K562 (cell line): ENCODE measurements around the gene COQ8B. TPM values are rescaled to one million over a fixed set of nuclear protein-coding genes. Genes with fewer than 3 reads are reported as not detected.

Experiments used
- ATAC-seq: fragments of 200-7000 bp; cut with Tn5 transposase; 3 replicates; pipeline ENCODE4 v1.9.1; 2020; ENCODE audit warnings: moderate library complexity
- BruUV-seq: library from RNA; stranded (reverse); fragments of 400-500 nt; replicated peaks from 2 replicates; lab custom pipeline; 2021; lab: Mats Ljungman, UMichigan
- CTCF ChIA-PET: fragments of 300-600 bp; formaldehyde crosslinking; extraction: SDS; loops from one replicate; lab custom pipeline; 2021; ENCODE audit warnings: low intra/inter-chr PET ratio; lab: Yijun Ruan, JAX
- POLR2A ChIA-PET: fragments of 300-600, 350-650 bp; sonication (Branson Sonifier 250); formaldehyde crosslinking; extraction: SDS; loops from one replicate; lab custom pipeline; 2021; ENCODE audit warnings: antibody characterized with exemption, inconsistent platforms; lab: Yijun Ruan, JAX
- DNase-seq, 4 experiments: peaks; one replicate each; pipeline versions ENCODE4 v3.0.0 to v3.0.0-alpha.2; 2011 to 2018; ENCODE audit warnings: low spot score in 3 of 4, mixed read lengths in 3 of 4; ENCODE audit errors: extremely low read depth in 1 of 4
- FAIRE-seq: peaks from 2 replicates; lab custom pipeline; 2011; peaks lifted over from hg19 to GRCh38; lab: Jason Lieb, UNC
- H2AFZ ChIP-seq: 2 replicates; pipeline ENCODE4 v1.6.0; 2011; ENCODE audit warnings: low read depth, low read length, control low read depth, inconsistent platforms
- H3K27ac ChIP-seq: fragments of 200-600 bp; 3 replicates; pipeline ENCODE4 v1.8.0; 2011; ENCODE audit warnings: low read depth, mild to moderate bottlenecking, control low read depth, inconsistent platforms, low read length, moderate library complexity, mixed read lengths; ENCODE audit errors: extremely low read depth
- H3K27me3 ChIP-seq, 2 experiments: fragments of 300-600 bp in 1 of 2; 2 replicates in 1 of 2; 3 replicates in 1 of 2; pipeline versions ENCODE4 v1.6.0 to v1.8.0; 2011; ENCODE audit warnings: inconsistent platforms in 2 of 2, low read length in 2 of 2, mild to moderate bottlenecking in 1 of 2, mixed read lengths in 1 of 2, moderate library complexity in 1 of 2; ENCODE audit not compliant: control insufficient read depth in 2 of 2, insufficient read depth in 2 of 2
- H3K36me3 ChIP-seq: fragments of 300-600 bp; 3 replicates; pipeline ENCODE4 v1.8.0; 2011; ENCODE audit warnings: mild to moderate bottlenecking, low read length, inconsistent platforms; ENCODE audit not compliant: control insufficient read depth, insufficient read depth
- H3K4me1 ChIP-seq, 2 experiments: fragments of 200-600 bp in 1 of 2; replicated peaks in 1 of 2; 2 replicates in 1 of 2; 3 replicates in 1 of 2; pipeline versions ENCODE4 v1.5.1 to v1.8.0; 2011; ENCODE audit warnings: inconsistent platforms in 2 of 2, low read length in 2 of 2, mild to moderate bottlenecking in 1 of 2, mixed read lengths in 1 of 2, moderate library complexity in 1 of 2; ENCODE audit not compliant: control insufficient read depth in 2 of 2, insufficient read depth in 2 of 2
- H3K4me2 ChIP-seq: 2 replicates; pipeline ENCODE4 v1.6.1; 2011; ENCODE audit warnings: low read length, control low read depth, inconsistent platforms, mixed read lengths; ENCODE audit not compliant: insufficient read depth
- H3K4me3 ChIP-seq: fragments of 200-600 bp; sonication (generic), shearing (Covaris generic); 2 replicates; pipeline ENCODE4 v1.5.1; 2016; ENCODE audit warnings: control low read depth, inconsistent platforms
- H3K79me2 ChIP-seq: fragments of 200-600 bp; 3 replicates; pipeline ENCODE4 v1.8.0; 2011; ENCODE audit warnings: low read length, inconsistent platforms; ENCODE audit not compliant: control insufficient read depth, insufficient read depth
- H3K9ac ChIP-seq, 2 experiments: 2 replicates each; pipeline versions ENCODE4 v1.6.0 to v1.6.1; 2011; ENCODE audit warnings: low read depth in 2 of 2, low read length in 2 of 2, control low read depth in 1 of 2, inconsistent platforms in 1 of 2, mild to moderate bottlenecking in 1 of 2, mixed read lengths in 1 of 2; ENCODE audit not compliant: insufficient read depth in 1 of 2
- H3K9me1 ChIP-seq: one replicate; pipeline ENCODE4 v1.6.0; 2011; ENCODE audit warnings: inconsistent platforms, mild to moderate bottlenecking, low read length, moderate library complexity; ENCODE audit not compliant: control insufficient read depth, insufficient read depth
- H3K9me3 ChIP-seq: replicated peaks from 2 replicates; pipeline ENCODE4 v1.5.1; 2011; ENCODE audit warnings: low read depth, low read length, inconsistent platforms; ENCODE audit not compliant: control insufficient read depth, insufficient read depth
- H4K20me1 ChIP-seq: replicated peaks from 2 replicates; pipeline ENCODE4 v1.6.1; 2011; ENCODE audit warnings: low read length, inconsistent platforms, mixed read lengths; ENCODE audit not compliant: control insufficient read depth, insufficient read depth
- JUN ChIP-seq, 2 experiments: sonication (generic) in 1 of 2; formaldehyde crosslinking in 1 of 2; IDR thresholded peaks; 2 replicates each; pipeline versions ENCODE4 v1.6.1 to v1.8.0; 2012 to 2022; ENCODE audit warnings: borderline replicate concordance in 2 of 2, mild to moderate bottlenecking in 2 of 2, improper control_type of control experiment in 1 of 2, low read depth in 1 of 2, low read length in 1 of 2, missing genetic modification reagents in 1 of 2
- MTA1 ChIP-seq: fragments of 450-650 bp; IDR thresholded peaks from 2 replicates; pipeline ENCODE4 v1.6.1; 2017; ENCODE audit warnings: borderline replicate concordance
- NR0B1 ChIP-seq: fragments of 450-650 bp; IDR thresholded peaks from one replicate; pipeline ENCODE4 v1.6.1; 2018; ENCODE audit warnings: mild to moderate bottlenecking, moderate library complexity; ENCODE audit not compliant: partially characterized antibody
- RERE ChIP-seq: sonication (generic); formaldehyde crosslinking; IDR thresholded peaks from 2 replicates; pipeline ENCODE4 v1.8.0; 2023; ENCODE audit warnings: missing genetic modification reagents, mild to moderate bottlenecking, borderline replicate concordance
- ZNF398 ChIP-seq: fragments of 250-450 bp; sonication (Bioruptor Pico); IDR thresholded peaks from 2 replicates; pipeline ENCODE4 v1.8.0; 2021; ENCODE audit warnings: moderate library complexity, mild to moderate bottlenecking, inconsistent platforms
- ZNF431 ChIP-seq: sonication (generic); formaldehyde crosslinking; IDR thresholded peaks from 2 replicates; pipeline ENCODE4 v1.8.0; 2022; ENCODE audit warnings: mild to moderate bottlenecking, missing genetic modification reagents
- ZNF592 ChIP-seq: fragments of 450-650 bp; IDR thresholded peaks from 2 replicates; pipeline ENCODE4 v1.6.1; 2017; ENCODE audit warnings: antibody characterized with exemption, mild to moderate bottlenecking
- whole genome bisulfite sequencing: fragments of 100-300 bp; shearing (Covaris generic); methylation state at CpG from one replicate; pipeline ENCODE4 v1.1.6; 2016; ENCODE audit warnings: low coverage, mixed read lengths; ENCODE audit not compliant: insufficient coverage; ENCODE audit errors: missing lambda C conversion rate; 5-methylcytosine and 5-hydroxymethylcytosine counted together
- in situ Hi-C: fragments of 300-500 bp; cut with MboI; formaldehyde crosslinking; loops from 4 replicates; pipeline ENCODE4 v1.15.0; 2018; ENCODE audit warnings: inconsistent platforms, mixed read lengths
- intact Hi-C: fragments of 100-400 bp; cut with micrococcal nuclease; formaldehyde crosslinking; loops from 2 replicates; pipeline ENCODE4 v1.14.2; 2022
- polyA plus RNA-seq, 8 experiments: library from polyadenylated mRNA; depleted of rRNA in 4 of 8; stranded (reverse) in 5 of 8; unstranded in 3 of 8; fragments of >200 nt; fragmentation: Nextera tagmentation in 2 of 8; fragmentation: Illumina TruSeq in 1 of 8; extraction: Ambion mirVana in 2 of 8; extraction: Trizol in 1 of 8; gene quantifications; 2 replicates each; pipeline versions ENCODE4 v1.2.1 to v1.2.3, GENCODE V29; 2011 to 2014; ENCODE audit warnings: inconsistent platforms in 1 of 8, missing spikeins in 1 of 8
- total RNA-seq, 7 experiments: library from RNA; depleted of rRNA in 6 of 7; stranded (reverse); fragments of >200 nt in 6 of 7; fragmentation: Illumina TruSeq in 2 of 7; extraction: Trizol in 2 of 7; gene quantifications; 2 replicates each; pipeline versions ENCODE4 v1.2.1 to v1.2.3, GENCODE V29; 2011 to 2021; ENCODE audit warnings: low replicate concordance in 1 of 7

The COQ8B gene
- total and polyA plus RNA-seq, 9 of the 15 experiments (the other 6 are each of a cell fraction or from before 2014, with no cell fraction given): 0.41 to 32.3 (median 12.9) TPM

- CTCF ChIA-PET: no interaction called here
- no peaks in the 10 kb centered on the region for H3K27me3 ChIP-seq
- ATAC-seq (no peak), FAIRE-seq (no peak), DNase-seq (no peak)
- POLR2A ChIA-PET: interaction anchor here (0.6 to 1.6 kb wide), 3 partner anchors 7 to 179 kb away, joined by 3 to 6 read pairs (median 4); partner anchors contain the start of genes ACTMAP and SNRPA
- peak overlapping the region in 1 of 2 experiments; percentile 74; a peak in 2 of 4 replicates for H3K9ac ChIP-seq
- peaks cover 3% of the 10 kb centered on the region; the same call in 1 of the 3 replicates for H3K79me2 ChIP-seq
- H3K9me1 ChIP-seq: no peaks in the 10 kb centered on the region
- no TSS peak for BruUV-seq
- no peak overlapping the region for H3K4me3 ChIP-seq
- H3K4me2 ChIP-seq: no peak overlapping the region
- intact Hi-C loops (loop anchor here (5.0 kb wide), 1 partner anchor 81 kb away; no protein-coding TSS in a partner anchor), in situ Hi-C loops (no loop called here)
- 61% methylated on average over 11 of the region's 12 CpGs for WGBS
- H3K36me3 ChIP-seq: peaks cover 21% of the 10 kb centered on the region; the same call in 2 of the 3 replicates
- no peak overlapping the region for H2AFZ ChIP-seq
- no peaks in the 10 kb centered on the region for H3K9me3 ChIP-seq
- peaks cover 0 to 42% of the 10 kb centered on the region in 2 experiments; a peak in 3 of 5 replicates for H3K4me1 ChIP-seq
- H3K27ac ChIP-seq: no peak overlapping the region
- H4K20me1 ChIP-seq: 0 out of 2 replicates have a peak, but pooled peaks cover 3% of the 10 kb centered on the region
- no peak for TF ChIP-seq MTA1
- no peak for TF ChIP-seq ZNF398 (CRISPR knock-in tag)
- no peak for TF ChIP-seq ZNF431 (CRISPR knock-in tag)
- TF ChIP-seq JUN (IDR thresholded peaks at IDR 0.05; ENCODE audit: borderline replicate concordance, low read depth, low read length): no peak
- TF ChIP-seq JUN (CRISPR knock-in tag; IDR thresholded peaks at IDR 0.05; ENCODE audit: borderline replicate concordance): no peak
- no peak for TF ChIP-seq RERE
- TF ChIP-seq ZNF592: no peak
- TF ChIP-seq NR0B1: no peak
Measured at GRCh38 chr19:40742886-40743285, 26.2 kb upstream of the COQ8B start.
